A172 (cell line): ENCODE results near the gene SMAD6. TPM values are rescaled to one million over a fixed set of nuclear protein-coding genes. Genes with fewer than 3 reads are reported as not detected.
"Not testable (repeated sequence)": the region's sequence is repeated elsewhere in the genome, so short reads cannot be mapped to it uniquely, and the experiment has no call there.

Experiments
- DNase-seq: peaks from one replicate; pipeline ENCODE4 v3.0.0-alpha.2; 2015; ENCODE audit warnings: low spot score
- total RNA-seq: library from RNA; depleted of rRNA; stranded (reverse); fragments of >200 nt; shearing (Covaris generic); gene quantifications from 2 replicates; pipeline ENCODE4 v1.2.3, GENCODE V29; 2014

Gene SMAD6
- total RNA-seq, 1 experiment from 2014 or later, result 37.9 TPM

DNA sequence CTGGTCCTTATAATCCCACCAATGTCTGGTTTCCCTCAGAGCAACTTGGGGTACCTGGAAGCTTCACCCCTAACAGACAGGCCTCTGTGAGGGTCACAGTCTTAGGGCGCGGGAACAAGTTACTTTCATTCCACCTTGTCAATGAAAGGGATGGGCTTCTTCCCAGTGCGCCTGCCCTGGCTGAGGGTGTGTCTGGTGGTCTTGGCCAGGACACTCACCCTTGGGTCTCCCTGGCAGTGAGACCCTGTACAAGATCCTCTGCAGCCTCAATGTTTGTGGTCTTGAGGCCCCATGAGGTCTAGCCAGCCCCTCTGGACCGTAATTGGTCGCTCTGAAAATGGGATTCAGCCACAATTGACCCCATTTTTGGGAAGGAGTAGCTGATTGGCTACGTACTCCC, 40.2 kb downstream of the SMAD6 start:
- DNase-seq, result no peak

- DNase-seq, result no peak
Measured at GRCh38 chr15:66743204-66743603, 41.2 kb downstream of the SMAD6 start.

DNA sequence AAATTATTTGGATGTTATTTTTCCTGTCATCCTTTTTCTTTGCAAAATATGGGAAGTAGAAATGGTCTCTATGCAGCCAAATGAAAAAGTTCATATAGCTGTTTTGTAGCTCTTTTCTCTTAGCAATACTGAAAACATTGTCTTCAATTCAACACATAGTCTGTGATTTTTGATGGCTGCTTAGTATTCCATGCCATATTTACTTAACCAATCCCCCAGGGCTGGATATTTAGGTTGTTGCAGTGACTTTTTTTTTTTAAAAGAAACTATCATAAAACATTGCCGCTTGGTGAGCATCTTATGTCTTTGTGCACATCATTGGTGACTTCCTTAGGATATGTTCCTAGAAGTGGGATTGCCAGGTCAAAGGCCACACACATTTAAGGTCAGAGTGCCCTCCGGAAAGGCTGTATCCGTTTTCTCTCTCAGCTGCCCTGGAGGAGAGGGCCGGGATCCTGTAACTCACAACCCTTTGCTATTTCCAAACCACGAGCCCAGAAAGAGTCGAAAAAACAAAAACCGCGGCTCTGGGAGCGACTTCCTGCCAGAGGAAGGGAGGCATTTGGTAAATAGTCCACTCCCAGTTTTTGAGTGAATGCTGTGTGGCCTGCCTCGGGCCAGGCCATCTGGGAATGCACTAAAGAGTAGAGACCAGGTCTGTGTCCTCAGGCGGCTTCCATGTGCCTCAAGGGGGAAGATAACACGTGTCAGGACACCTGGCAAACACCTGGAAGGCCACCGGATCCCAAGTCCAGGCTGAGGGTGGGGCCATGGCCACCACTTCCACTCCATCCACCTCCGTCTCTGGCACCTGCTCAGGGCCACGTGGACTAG, 41.9 kb downstream of the SMAD6 start:
- DNase-seq, result no peak

- DNase-seq, result no peak
Measured at GRCh38 chr15:66744610-66745279, 42.7 kb downstream of the SMAD6 start.

DNA sequence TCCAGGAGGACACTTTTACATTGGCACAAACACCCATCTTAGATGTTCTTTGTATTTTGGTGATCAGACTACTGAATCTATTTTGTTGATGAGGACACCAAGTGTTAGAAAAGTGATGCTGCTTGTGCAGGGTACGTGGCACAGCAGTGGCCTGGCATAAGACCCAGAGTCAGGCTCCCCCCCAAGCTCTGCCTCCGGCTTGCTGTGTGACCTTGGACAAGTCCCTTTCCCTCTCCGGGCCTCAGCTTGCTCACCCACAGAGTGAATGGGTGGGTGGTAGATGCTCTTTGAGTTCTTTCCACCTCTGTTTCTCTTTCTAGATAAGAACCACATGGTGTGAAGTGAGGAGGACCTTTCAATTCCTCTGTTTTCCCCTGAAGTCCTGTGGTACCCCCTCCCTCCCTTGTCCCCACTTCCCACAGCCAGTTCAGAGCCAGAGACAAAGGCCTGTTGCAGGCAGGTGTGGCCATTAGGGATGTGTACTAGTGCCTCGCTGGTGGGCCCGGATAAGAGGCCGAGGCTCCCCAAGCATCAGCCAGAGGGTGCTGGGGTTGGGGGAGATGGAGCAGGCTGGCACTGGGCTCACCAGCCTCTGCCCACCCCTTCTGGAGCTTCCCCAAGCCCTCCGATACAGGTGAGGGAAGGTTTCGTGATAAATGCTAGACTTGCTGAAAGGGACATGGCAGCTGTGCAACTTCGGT, 43.6 kb downstream of the SMAD6 start:
- DNase-seq, result no peak

GRCh38 chr15:66746231-66746605, 44.2 kb downstream of the SMAD6 start:
- DNase-seq, result no peak

DNA sequence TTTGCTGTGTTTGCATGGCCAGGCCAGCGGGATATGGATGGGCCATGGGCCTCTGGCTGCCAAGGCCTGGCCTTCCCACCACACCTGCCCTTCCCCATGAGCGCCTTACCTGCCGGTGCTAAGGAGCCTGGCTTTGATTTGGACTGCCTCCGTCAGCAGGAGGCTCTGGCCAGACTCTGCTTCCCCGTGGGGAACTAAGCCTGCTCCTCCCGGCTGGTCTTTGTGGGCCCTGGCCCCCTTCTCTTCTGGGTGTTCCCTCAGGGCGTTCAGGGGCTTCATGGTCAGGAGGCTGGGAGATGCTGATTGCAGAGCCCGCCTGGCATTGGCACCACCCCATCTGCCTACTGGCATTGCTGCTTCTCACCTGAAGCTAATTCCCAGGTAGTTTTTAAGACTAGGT, 45.2 kb downstream of the SMAD6 start:
- no peak for DNase-seq

DNA sequence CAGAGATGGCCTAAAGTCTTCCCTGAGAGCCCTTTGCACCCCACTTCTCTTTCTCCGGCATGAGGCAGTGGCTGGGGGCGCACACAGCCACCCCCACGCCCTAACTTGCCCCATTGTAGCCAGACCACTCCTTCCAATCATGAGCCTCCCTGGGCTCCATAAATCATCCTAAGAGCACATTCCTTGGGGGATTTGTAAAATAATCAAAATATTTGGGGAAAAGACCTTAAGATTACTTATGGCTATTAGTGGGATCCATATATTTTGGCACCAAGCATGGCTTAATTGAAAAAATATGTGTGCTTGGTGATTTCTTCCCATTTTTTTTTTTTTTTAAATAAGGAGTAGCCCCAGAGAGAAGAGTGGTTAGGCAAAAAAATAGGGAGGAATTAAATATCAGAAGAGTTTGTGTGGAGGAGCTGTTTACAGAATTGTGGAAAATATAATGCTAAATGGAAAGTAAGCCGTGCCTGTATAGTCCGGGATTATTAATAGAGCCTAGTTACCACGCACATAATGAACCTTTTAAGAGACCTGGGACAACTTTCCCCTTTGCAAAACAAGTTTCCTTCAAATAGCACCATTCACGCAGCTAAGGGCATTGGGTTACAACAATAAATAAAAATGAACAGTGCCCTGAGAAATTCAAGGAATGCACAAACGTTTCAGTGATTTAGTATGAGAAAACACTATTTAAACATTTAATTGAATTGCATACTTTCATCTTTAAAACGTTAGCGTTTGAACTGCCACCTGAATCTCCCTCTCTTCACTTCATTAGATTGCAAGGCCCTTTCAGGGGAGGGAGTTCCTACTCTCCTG, 46.1 kb downstream of the SMAD6 start:
- DNase-seq, result peak; percentile 88

DNA sequence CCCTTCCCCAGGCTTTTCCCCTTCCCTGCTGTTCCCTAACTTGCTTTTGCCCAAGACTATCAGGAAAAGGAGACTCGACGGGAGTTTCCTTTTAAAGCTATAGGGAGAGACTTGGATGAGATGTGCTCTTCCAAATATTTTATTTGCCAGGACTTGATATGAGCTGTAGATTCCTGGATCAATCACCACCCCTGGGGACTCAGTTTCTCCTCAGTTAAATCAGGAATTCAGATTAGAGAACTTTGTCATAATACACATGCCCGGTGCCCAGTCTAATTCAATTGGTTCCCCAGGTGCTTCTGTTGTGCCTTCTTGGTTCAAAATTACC, 46.6 kb downstream of the SMAD6 start:
- DNase-seq, result no peak

DNA sequence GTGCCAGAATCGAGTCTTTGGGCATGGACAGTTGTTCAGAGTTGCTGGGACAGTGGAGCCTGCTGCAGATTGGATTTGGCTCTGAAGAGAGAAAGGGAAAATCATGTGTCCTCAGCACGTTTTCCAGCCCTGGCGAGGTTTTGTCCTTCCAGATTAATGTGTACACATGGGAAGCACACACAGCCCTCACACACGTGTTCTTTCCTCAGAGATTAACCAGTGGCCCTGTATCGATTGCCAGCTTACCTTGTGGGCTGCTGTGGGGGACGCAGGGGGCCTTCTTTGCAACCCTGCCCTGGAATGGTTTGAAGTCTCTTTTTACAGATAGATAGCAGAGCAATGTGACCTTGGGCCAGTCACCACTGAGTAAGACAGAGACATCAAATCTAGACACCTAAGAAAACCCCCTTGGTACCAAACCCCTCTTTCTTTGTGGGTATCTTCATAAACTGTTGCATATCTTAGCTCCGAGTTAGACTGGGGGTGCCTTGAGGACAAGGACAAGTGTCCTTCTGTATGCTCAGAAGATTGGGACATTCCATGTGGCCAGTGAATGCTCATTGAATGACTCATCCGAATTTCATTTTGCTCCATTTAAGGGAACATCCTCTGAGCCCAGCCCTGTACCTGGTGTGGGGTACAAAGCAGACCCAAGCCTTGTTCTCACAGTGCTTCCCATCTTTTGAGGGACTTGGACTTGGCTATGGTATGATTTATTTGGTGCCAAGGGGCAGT, 48.0 kb downstream of the SMAD6 start:
- DNase-seq, result no peak

DNA sequence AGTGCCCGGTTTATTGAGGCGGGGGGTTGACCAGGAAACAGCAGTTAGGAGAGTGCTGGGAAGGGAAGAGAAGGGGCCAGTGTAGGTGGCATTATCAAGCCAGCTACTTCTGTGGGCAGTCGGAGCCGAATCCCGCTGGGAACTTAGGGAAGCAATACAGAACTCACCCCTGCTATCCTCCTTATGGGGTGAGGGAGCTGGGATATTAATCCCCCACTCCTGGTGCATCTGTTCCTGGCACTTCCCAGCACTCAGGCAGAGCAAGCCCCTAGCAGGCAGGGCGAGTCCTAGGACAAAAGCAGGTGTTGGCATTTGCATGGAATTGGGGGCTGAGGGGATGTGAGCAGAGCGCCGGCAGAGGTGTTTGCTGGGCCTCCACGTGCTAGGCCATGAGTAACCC, 48.6 kb downstream of the SMAD6 start:
- no peak for DNase-seq

GRCh38 chr15:66751579-66751978, 49.5 kb downstream of the SMAD6 start:
- DNase-seq, result peak; percentile 66

DNA sequence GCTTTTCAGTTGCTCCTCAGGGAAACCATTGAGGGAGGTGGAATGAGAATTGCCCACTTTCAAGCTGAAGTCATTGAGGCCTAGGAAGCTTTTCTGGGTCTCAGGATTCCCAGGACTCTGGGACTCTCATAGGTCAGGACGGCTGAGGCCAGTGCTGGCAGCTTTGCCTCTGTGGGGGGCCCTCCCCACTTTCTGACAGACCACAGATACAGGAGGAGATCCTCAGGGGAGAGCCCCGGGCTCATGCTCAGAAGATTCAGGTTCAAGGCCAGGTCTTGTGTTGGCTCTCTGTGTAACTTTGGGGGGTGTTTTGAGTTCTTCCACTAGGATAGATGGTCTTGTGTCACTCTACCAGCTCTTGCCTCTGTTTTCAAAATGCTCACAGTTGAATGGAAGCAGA, 50.0 kb downstream of the SMAD6 start:
- DNase-seq, result no peak

DNA sequence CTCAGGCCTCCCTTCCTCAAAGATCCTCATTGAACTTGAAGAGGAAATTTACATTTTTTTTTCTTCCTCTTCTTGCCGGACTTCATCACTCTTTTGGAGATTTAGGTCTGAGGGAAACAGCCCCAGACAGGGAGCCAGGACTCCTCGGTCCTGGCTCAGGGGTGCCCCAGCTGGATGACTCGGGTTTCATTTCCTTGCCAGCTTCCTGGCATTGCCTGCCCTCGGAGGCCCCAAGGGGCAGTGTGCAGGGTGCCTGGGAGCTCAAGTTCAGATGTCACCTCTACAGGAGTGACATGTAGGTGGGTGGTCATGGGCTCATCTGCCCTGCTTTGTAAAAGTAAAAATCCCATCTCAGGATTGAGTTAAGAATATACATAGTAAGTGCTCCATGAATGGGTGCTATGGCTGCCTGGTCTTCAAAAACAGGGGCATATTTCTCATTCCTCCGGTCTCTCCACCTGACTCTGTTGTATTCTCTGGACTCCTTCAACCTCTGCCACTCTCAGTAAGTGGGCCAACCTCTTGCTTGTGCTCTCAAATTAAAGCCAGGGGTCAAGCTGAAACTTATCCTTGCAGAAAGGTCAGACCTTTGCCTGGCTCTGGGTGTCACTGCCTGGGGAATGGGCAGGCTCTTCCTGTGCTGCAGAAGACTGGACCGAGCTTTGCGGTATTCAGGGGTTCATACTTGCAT, 51.8 kb downstream of the SMAD6 start:
- no peak for DNase-seq

DNA sequence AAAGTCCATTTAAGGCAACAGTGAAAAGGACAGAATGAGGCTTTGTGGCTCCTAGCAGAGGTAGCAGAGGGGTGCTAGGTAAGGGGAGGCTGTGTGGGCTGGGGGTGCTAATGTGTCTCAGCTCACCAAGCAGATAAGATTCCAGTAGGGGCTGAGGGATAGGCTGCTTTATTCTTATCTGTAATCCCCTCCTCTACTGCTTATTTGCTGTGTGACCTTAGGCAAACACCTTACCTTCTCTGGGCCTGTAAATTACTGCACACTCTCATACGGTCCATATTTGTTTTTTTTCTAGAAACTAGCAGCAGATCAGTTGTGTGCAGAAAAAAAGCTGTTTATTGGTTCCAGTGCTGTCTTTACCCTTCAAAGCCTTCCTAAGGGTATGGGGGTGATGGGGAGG, 52.8 kb downstream of the SMAD6 start:
- no peak for DNase-seq

DNA sequence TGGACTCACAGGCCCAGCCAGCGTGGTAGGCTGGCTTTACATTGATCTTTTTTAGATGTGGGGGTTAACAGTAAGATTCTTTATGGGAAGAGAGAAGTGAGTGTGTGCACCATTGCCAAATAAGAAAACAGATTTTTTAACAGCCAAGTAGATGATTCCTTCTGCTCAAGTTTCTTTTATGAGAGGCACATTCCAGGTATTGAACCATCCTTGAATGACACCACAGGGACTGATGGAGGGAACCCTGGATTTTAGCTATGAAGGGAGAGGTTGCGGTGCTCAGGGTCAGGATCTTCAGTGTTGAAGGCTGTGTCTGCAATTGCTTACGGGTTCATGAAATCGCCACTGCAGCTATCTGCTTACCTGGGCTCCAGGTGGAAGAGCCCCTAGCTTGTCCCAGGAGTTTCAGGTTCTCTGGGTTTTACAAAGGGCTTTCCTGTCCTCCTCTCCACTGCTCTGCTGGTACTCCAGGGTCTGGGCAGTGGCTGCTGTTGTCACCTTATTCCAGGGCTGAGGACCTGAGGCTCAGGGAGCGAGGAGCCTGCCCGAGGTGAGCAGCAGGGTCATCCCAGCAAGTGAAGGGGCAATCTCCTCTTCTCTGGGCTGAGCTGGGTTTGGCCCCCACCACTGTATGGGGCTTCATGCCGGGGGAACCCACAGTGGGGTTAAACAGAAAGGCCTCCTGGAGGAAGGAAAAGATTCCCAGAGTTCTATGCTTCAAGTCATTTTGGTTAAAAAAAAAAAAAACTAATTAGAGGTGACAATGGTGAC, 53.4 kb downstream of the SMAD6 start:
- DNase-seq, result no peak

DNA sequence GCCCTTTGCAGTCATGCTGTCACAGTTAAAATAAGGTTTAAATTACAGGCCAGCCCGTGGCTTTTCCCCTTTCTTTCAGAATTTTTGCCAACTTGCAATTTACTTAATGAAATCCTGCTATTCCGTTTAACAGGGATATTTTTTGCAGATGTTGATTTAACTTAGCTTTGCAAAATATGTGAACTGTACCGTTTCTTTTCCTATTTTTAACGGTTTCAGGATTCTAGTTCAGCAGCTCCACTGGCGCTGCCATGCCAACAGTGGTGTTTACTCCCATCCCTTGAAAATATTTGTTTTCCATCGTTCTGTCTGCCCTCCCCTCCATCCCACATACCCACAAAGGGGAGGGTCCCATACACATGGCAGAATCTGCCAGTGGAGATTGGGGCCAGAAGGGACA, 54.3 kb downstream of the SMAD6 start:
- DNase-seq, result no peak

DNA sequence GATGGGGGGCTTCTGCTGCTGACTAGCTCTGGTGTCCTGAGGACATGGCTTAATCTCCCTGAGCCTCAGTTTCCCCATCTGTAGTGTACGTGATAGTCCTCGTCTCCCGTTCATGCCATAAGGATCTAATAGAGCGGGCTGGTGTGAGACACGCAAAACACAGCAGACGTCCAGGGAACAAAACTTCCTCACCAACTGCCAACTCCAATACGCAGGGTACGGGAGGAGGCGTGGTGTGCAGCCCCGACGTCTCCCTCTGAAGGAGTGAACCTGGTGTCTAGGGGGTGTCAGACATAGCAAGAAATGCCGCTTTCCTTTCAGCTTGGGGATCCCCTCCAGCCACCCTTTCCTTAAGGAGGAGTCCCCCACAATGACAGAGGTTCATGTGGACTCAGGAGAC, 55.0 kb downstream of the SMAD6 start:
- no peak for DNase-seq

DNA sequence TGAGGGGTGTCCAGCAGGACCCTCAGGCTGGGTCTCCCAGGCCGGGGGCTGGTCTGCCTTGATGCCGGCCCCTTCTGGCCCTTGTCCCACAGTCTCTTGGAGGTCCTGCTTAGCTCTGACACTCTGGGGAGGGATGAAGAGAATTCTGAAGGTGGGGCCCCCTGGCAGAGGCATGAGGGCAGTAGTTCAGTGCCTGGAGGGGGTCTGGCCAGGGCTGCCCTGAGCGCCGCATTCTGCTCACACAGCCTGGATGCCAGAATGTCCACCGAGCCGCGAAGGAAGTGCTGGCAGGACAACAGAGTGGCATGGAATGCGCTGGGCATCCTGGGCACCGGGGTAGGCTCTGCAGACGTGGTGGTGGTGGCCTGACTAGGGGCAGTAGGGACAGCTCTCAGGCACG, 55.5 kb downstream of the SMAD6 start:
- no peak for DNase-seq

- DNase-seq, result not testable (repeated sequence)
Measured at GRCh38 chr15:66758217-66758616, 56.2 kb downstream of the SMAD6 start.
